ENCODE results near the gene MTPN. TPM values are rescaled to one million over a fixed set of nuclear protein-coding genes. Genes with fewer than 3 reads are reported as not detected.

The MTPN gene
- total RNA-seq, 2 experiments from 2014 or later, result 108 to 115 TPM

- H3K27ac Mint-ChIP-seq, result no peak overlapping the region
Measured at GRCh38 chr7:135936497-135937217, 40.5 kb downstream of the MTPN start.

GRCh38 chr7:135934651-135935050 lies 42.5 kb downstream of the MTPN start:
- no peaks in the 10 kb centered on the region for H3K9me3 Mint-ChIP-seq
- no peaks in the 10 kb centered on the region for H3K27me3 Mint-ChIP-seq
- H3K4me1 Mint-ChIP-seq (ENCODE audit: low read depth), result peaks cover 44% of the 10 kb centered on the region
- H3K36me3 Mint-ChIP-seq (ENCODE audit: low read depth), result peaks cover 20% of the 10 kb centered on the region
- ChIA-PET CTCF (no interaction called here), POLR2A (no interaction called here)
- intact Hi-C loops (cut with micrococcal nuclease), result no loop called here
- H3K4me3 Mint-ChIP-seq, result no peak overlapping the region
- no peak for TF ChIP-seq CTCF (IDR thresholded peaks at IDR 0.05)
- ATAC-seq (no peak), DNase-seq (no peak)
- peak overlapping the region; percentile 8 for H3K27ac Mint-ChIP-seq

More at GRCh38 chr7:135936497-135937217, 40.5 kb downstream of the MTPN start:
- peaks cover 57% of the 10 kb centered on the region for H3K4me1 Mint-ChIP-seq (ENCODE audit: low read depth)
- H3K4me3 Mint-ChIP-seq, result no peak overlapping the region
- POLR2A ChIA-PET, result no interaction called here
- DNase-seq (no peak), ATAC-seq (no peak)
- H3K9me3 Mint-ChIP-seq, result no peaks in the 10 kb centered on the region
- no peak for TF ChIP-seq CTCF (IDR thresholded peaks at IDR 0.05)
- intact Hi-C loops (cut with micrococcal nuclease), result no loop called here
- H3K27me3 Mint-ChIP-seq, result no peaks in the 10 kb centered on the region
- H3K36me3 Mint-ChIP-seq (ENCODE audit: low read depth), result peaks cover 21% of the 10 kb centered on the region
- CTCF ChIA-PET, result no interaction called here

- Mint-ChIP-seq H3K27ac (peak overlapping the region; percentile 9), H3K9me3 (no peaks in the 10 kb centered on the region), H3K27me3 (no peaks in the 10 kb centered on the region), H3K4me3 (no peak overlapping the region), H3K4me1 (ENCODE audit: low read depth) (peaks cover 39% of the 10 kb centered on the region), H3K36me3 (ENCODE audit: low read depth) (peaks cover 24% of the 10 kb centered on the region)
- TF ChIP-seq CTCF (IDR thresholded peaks at IDR 0.05), result no peak
- no peak for ATAC-seq
- no peak for DNase-seq
- intact Hi-C loops (cut with micrococcal nuclease), result no loop called here
- CTCF ChIA-PET, result no interaction called here
- POLR2A ChIA-PET, result interaction anchor here (1.2 kb wide), 1 partner anchor 99 kb away, joined by 3 read pairs; no protein-coding TSS in a partner anchor
Measured at GRCh38 chr7:135933509-135934188, 43.5 kb downstream of the MTPN start.

GRCh38 chr7:135932131-135932530 lies 45.0 kb downstream of the MTPN start:
- no peak for TF ChIP-seq CTCF (IDR thresholded peaks at IDR 0.05)
- Mint-ChIP-seq H3K27me3 (no peaks in the 10 kb centered on the region), H3K4me1 (ENCODE audit: low read depth) (peaks cover 33% of the 10 kb centered on the region), H3K36me3 (ENCODE audit: low read depth) (peaks cover 27% of the 10 kb centered on the region), H3K4me3 (no peak overlapping the region), H3K27ac (no peak overlapping the region), H3K9me3 (no peaks in the 10 kb centered on the region)
- intact Hi-C loops (cut with micrococcal nuclease), result no loop called here
- POLR2A ChIA-PET, result no interaction called here
- DNase-seq (no peak), ATAC-seq (no peak)
- CTCF ChIA-PET, result no interaction called here

All from activated CD8-positive, alpha-beta T cell treated with anti-CD3 and anti-CD28 coated beads for 36 hours (primary cell).